Prostate gland (tissue), 2 donors: ENCODE results near the gene ABCC6.

ENCODE experiments used
- CTCF ChIP-seq, 4 experiments: fragments of 200-600 bp in 2 of 4; fragments of 450-650 bp in 2 of 4; sonication (generic) in 2 of 4; IDR thresholded peaks; 1 replicate in 3 of 4; 2 replicates in 1 of 4; pipeline ENCODE4 v1.5.1; 2016 to 2019; ENCODE audit warnings: antibody characterized with exemption in 4 of 4, mild to moderate bottlenecking in 2 of 4, moderate library complexity in 2 of 4
- POLR2A ChIP-seq: fragments of 450-650 bp; IDR thresholded peaks from one replicate; pipeline ENCODE4 v1.6.1; 2016; ENCODE audit warnings: antibody characterized with exemption, mild to moderate bottlenecking
- POLR2AphosphoS5 ChIP-seq: sonication (generic); formaldehyde crosslinking; IDR thresholded peaks from one replicate; pipeline ENCODE4 v1.6.1; 2017; ENCODE audit warnings: antibody characterized with exemption

- no peak for TF ChIP-seq POLR2A
- TF ChIP-seq CTCF (IDR thresholded peaks at IDR 0.05), result no peak
- no peak for TF ChIP-seq POLR2AphosphoS5
Observed at GRCh38 chr16:16111639-16112038, 111.7 kb downstream of the ABCC6 start.
